ENCODE measurements around the gene EYS. TPM values are rescaled to one million over a fixed set of nuclear protein-coding genes. Genes with fewer than 3 reads are reported as not detected.

The EYS gene
- polyA plus RNA-seq, 1 experiment, result not detected

DNA sequence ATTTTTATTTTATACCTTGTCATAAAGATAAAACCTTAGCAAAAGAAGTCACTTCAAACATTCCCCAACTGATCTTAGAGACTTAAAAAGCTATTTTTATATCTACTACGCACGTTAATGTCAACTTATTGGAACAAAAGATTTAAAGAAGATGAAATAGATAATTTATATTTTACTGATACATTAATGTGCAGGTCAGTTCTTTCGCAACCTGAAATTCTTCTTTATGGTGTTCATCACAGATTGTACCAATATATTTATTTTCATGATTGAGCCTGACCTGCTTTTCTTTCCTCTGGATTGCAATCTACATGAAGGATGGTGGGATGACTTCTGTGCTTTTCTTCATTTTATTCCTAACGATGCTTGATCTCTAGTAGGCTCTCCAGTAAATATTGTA lies 1475.1 kb downstream of the EYS start:
- H3K4me3 ChIP-seq (ENCODE audit: low read depth, low read length), result no peak overlapping the region
- no peaks in the 10 kb centered on the region for H3K36me3 ChIP-seq (ENCODE audit: control insufficient read depth, insufficient read depth, low read length)
- TF ChIP-seq, protein P1, sequence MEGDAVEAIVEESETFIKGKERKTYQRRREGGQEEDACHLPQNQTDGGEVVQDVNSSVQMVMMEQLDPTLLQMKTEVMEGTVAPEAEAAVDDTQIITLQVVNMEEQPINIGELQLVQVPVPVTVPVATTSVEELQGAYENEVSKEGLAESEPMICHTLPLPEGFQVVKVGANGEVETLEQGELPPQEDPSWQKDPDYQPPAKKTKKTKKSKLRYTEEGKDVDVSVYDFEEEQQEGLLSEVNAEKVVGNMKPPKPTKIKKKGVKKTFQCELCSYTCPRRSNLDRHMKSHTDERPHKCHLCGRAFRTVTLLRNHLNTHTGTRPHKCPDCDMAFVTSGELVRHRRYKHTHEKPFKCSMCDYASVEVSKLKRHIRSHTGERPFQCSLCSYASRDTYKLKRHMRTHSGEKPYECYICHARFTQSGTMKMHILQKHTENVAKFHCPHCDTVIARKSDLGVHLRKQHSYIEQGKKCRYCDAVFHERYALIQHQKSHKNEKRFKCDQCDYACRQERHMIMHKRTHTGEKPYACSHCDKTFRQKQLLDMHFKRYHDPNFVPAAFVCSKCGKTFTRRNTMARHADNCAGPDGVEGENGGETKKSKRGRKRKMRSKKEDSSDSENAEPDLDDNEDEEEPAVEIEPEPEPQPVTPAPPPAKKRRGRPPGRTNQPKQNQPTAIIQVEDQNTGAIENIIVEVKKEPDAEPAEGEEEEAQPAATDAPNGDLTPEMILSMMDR (IDR thresholded peaks at IDR 0.05; ENCODE audit: insufficient read depth, low read depth, low read length), result no peak
- H3K27me3 ChIP-seq (ENCODE audit: control insufficient read depth, insufficient read depth, low read length), result no peaks in the 10 kb centered on the region
- no peak for DNase-seq (ENCODE audit: low read depth)
- CTCF ChIA-PET, result no interaction called here
- POLR2A ChIA-PET, result no interaction called here

DNA sequence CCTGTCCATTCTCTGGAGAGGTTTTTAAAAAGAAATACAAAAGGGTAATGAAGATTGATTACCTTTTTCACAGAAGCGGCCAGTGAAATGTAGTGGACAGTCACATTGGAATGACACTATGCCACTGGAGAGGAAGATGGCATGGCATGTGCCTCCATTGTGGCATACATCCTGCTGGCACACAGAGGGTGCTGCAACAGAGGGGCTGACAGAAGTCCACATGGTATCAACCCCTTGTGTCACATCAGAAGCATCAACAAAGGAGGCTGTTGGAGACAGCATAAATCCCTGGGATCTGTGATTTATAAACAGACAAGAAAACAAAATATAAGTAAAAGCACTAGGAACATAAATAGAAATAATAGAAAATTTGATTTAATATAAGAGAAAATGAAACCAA lies 1476.5 kb downstream of the EYS start:
- Histone ChIP-seq H3K27me3 (ENCODE audit: control insufficient read depth, insufficient read depth, low read length) (no peaks in the 10 kb centered on the region), H3K36me3 (ENCODE audit: control insufficient read depth, insufficient read depth, low read length) (no peaks in the 10 kb centered on the region), H3K4me3 (ENCODE audit: low read depth, low read length) (no peak overlapping the region)
- DNase-seq (ENCODE audit: low read depth), result no peak
- ChIA-PET POLR2A (no interaction called here), CTCF (no interaction called here)
- TF ChIP-seq, protein P1 (IDR thresholded peaks at IDR 0.05; ENCODE audit: insufficient read depth, low read depth, low read length), result no peak

DNA sequence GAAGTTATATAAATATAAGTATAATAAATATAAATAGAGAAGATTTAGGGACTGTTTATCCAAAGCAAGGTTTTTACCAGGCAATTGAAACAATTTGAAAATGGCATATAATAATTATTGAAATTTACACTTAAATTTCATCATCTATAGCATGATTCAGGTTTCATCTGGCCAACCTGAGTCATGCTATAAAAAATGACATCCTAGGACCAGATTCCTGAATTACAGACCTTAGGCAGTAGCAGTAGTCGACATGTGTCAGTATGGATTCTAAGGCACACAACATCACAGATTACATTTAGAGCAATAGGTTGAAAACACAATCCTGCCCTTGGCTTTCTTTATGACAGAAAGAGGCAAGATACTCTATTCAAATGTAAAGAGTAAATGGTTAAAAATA lies 1479.2 kb downstream of the EYS start:
- no peaks in the 10 kb centered on the region for H3K27me3 ChIP-seq (ENCODE audit: control insufficient read depth, insufficient read depth, low read length)
- no peak for DNase-seq (ENCODE audit: low read depth)
- H3K36me3 ChIP-seq (ENCODE audit: control insufficient read depth, insufficient read depth, low read length), result no peaks in the 10 kb centered on the region
- TF ChIP-seq, protein P1 (IDR thresholded peaks at IDR 0.05; ENCODE audit: insufficient read depth, low read depth, low read length), result no peak
- CTCF ChIA-PET, result no interaction called here
- no peak overlapping the region for H3K4me3 ChIP-seq (ENCODE audit: low read depth, low read length)
- POLR2A ChIA-PET, result no interaction called here

DNA sequence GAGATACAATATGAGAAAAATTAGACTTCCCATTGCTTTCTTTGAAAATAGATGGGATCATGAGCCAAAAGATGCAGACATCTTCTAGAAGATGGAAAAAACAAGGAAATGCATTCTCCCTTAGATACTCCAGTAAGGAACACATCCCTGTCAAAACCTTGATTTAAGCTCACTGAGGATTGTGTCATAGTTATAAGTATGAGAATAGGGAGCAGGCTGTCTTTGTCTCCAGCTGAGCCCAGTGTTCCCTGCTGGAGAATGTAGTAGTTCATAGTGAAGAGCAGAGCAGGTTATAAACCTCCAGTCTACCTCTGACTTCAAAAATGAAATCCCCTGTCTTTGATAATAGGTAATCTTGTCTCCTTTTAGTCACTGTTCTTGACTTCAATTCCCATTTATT lies 1481.5 kb downstream of the EYS start:
- ChIA-PET POLR2A (no interaction called here), CTCF (no interaction called here)
- H3K36me3 ChIP-seq (ENCODE audit: control insufficient read depth, insufficient read depth, low read length), result no peaks in the 10 kb centered on the region
- H3K27me3 ChIP-seq (ENCODE audit: control insufficient read depth, insufficient read depth, low read length), result no peaks in the 10 kb centered on the region
- H3K4me3 ChIP-seq (ENCODE audit: low read depth, low read length), result no peak overlapping the region
- TF ChIP-seq, protein P1 (IDR thresholded peaks at IDR 0.05; ENCODE audit: insufficient read depth, low read depth, low read length), result no peak
- DNase-seq (ENCODE audit: low read depth), result no peak

DNA sequence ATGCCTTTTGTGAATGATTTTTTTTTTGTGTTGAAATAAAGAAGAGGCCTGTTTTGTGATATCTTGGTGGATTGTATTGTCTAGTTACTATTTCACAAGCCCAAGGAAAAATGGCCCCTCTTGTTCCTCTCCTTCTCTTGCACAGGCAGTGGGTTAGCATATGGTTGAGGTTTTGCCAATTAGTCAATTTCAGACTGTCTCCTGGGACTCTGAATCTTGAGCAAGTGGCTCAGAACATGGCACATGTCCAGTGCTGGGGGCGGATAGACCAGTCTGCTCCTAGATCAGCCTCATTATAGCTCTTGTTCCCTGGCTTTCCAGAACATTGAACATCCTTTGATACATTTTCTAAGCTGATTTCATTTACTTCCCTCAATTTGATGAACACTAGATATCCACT lies 1482.2 kb downstream of the EYS start:
- no peak for DNase-seq (ENCODE audit: low read depth)
- TF ChIP-seq, protein P1 (IDR thresholded peaks at IDR 0.05; ENCODE audit: insufficient read depth, low read depth, low read length), result no peak

More for the DNA sequence above, 1482.2 kb downstream of the EYS start:
- CTCF ChIA-PET, result no interaction called here
- H3K4me3 ChIP-seq (ENCODE audit: low read depth, low read length), result no peak overlapping the region
- no peaks in the 10 kb centered on the region for H3K36me3 ChIP-seq (ENCODE audit: control insufficient read depth, insufficient read depth, low read length)
- no peaks in the 10 kb centered on the region for H3K27me3 ChIP-seq (ENCODE audit: control insufficient read depth, insufficient read depth, low read length)
- POLR2A ChIA-PET, result no interaction called here
